HepG2 (cell line): ENCODE data around the gene ALDH3B1. TPM values are rescaled to one million over a fixed set of nuclear protein-coding genes. Genes with fewer than 3 reads are reported as not detected.
A peak's percentile ranks its signal among the peaks of the same experiment; 100 is the strongest.

ENCODE experiments used
- CBX2 ChIP-seq, 2 experiments: fragments of 200-600 bp in 1 of 2; sonication (generic); formaldehyde crosslinking in 1 of 2; IDR thresholded peaks; 2 replicates each; pipeline versions ENCODE4 v1.7.0 to v1.8.1; 2018 to 2022; ENCODE audit warnings: low read depth in 2 of 2, low read length in 1 of 2, mild to moderate bottlenecking in 1 of 2, missing genetic modification reagents in 1 of 2
- CCDC6 ChIP-seq: sonication (generic); formaldehyde crosslinking; IDR thresholded peaks from 2 replicates; pipeline ENCODE4 v1.8.1; 2022; ENCODE audit warnings: mild to moderate bottlenecking, missing genetic modification reagents, moderate library complexity
- CEBPB ChIP-seq: IDR thresholded peaks from 2 replicates; pipeline ENCODE4 v1.6.1; 2011; ENCODE audit warnings: low read depth, low read length, improper control_type of control experiment, borderline replicate concordance
- FOXA3 ChIP-seq: IDR thresholded peaks from 2 replicates; pipeline ENCODE4 v1.6.1; 2016; ENCODE audit warnings: missing genetic modification reagents, missing compliant biosample characterization
- IRX3 ChIP-seq: sonication (generic); formaldehyde crosslinking; IDR thresholded peaks from 2 replicates; pipeline ENCODE4 v1.8.1; 2023; ENCODE audit warnings: mild to moderate bottlenecking, low read depth, missing genetic modification reagents, borderline replicate concordance
- TBX2 ChIP-seq: sonication (generic); formaldehyde crosslinking; IDR thresholded peaks from 2 replicates; pipeline ENCODE4 v1.5.0; 2020; ENCODE audit warnings: missing genetic modification reagents, mild to moderate bottlenecking, borderline replicate concordance
- ZNF292 ChIP-seq: sonication (generic); formaldehyde crosslinking; IDR thresholded peaks from 2 replicates; pipeline ENCODE4 v1.8.1; 2022; ENCODE audit warnings: mild to moderate bottlenecking, low read depth, missing genetic modification reagents, borderline replicate concordance
- ZNF547 ChIP-seq: sonication (generic); formaldehyde crosslinking; IDR thresholded peaks from 2 replicates; pipeline ENCODE4 v1.5.1; 2020; ENCODE audit warnings: mild to moderate bottlenecking, missing genetic modification reagents
- ZNF563 ChIP-seq: sonication (generic); formaldehyde crosslinking; IDR thresholded peaks from 2 replicates; pipeline ENCODE4 v1.8.0; 2022; ENCODE audit warnings: mild to moderate bottlenecking, moderate library complexity, missing genetic modification reagents
- ZNF616 ChIP-seq: sonication (generic); formaldehyde crosslinking; IDR thresholded peaks from 2 replicates; pipeline ENCODE4 v1.5.0; 2020; ENCODE audit warnings: low read depth, mild to moderate bottlenecking, missing genetic modification reagents
- ZNF816 ChIP-seq: sonication (generic); formaldehyde crosslinking; IDR thresholded peaks from 2 replicates; pipeline ENCODE4 v1.8.0; 2022; ENCODE audit warnings: missing genetic modification reagents, mild to moderate bottlenecking, borderline replicate concordance
- polyA plus RNA-seq, 8 experiments: library from polyadenylated mRNA; depleted of rRNA in 3 of 8; stranded (reverse) in 7 of 8; unstranded in 1 of 8; fragments of >200 nt; fragmentation: Illumina TruSeq in 4 of 8; extraction: Trizol in 4 of 8; gene quantifications; 2 replicates each; pipeline versions ENCODE4 v1.2.1 to v1.2.3, GENCODE V29; 2011 to 2016; ENCODE audit warnings: low read depth in 4 of 8, missing spikeins in 1 of 8, mixed read lengths in 1 of 8; ENCODE audit not compliant: insufficient read depth in 1 of 8
- total RNA-seq, 5 experiments: library from RNA; depleted of rRNA; stranded (reverse); fragments of >200 nt; fragmentation: Illumina TruSeq; extraction: Trizol; gene quantifications; 2 replicates each; pipeline ENCODE4 v1.2.3, GENCODE V29; 2016; ENCODE audit warnings: low read depth in 1 of 5
- TF ChIP-seq, protein P1 (sequence below): sonication (generic); formaldehyde crosslinking; conservative IDR thresholded peaks from 2 replicates; pipeline ENCODE4 v1.4.0; 2020; ENCODE audit warnings: missing genetic modification reagents
- TF ChIP-seq, protein P2 (sequence below): sonication (generic); formaldehyde crosslinking; IDR thresholded peaks from 2 replicates; pipeline ENCODE4 v1.4.0; 2020; ENCODE audit warnings: mild to moderate bottlenecking, missing genetic modification reagents
- TF ChIP-seq, protein P3 (sequence below), 2 experiments: IDR thresholded peaks; 2 replicates each; pipeline ENCODE4 v1.6.1; 2011 to 2012; ENCODE audit warnings: low read length in 2 of 2, borderline replicate concordance in 1 of 2, low read depth in 1 of 2, mild to moderate bottlenecking in 1 of 2, moderate library complexity in 1 of 2
- TF ChIP-seq, protein P4 (sequence below): sonication (generic); formaldehyde crosslinking; IDR thresholded peaks from 2 replicates; pipeline ENCODE4 v1.8.1; 2022; ENCODE audit warnings: low read depth, mild to moderate bottlenecking, missing genetic modification reagents
- TF ChIP-seq, protein P5 (sequence below): IDR thresholded peaks from 2 replicates; pipeline ENCODE4 v1.6.1; 2016
- TF ChIP-seq, protein P6 (sequence below): sonication (generic); formaldehyde crosslinking; IDR thresholded peaks from 2 replicates; pipeline ENCODE4 v1.8.1; 2023; ENCODE audit warnings: mild to moderate bottlenecking, inconsistent platforms, moderate library complexity, missing genetic modification reagents, borderline replicate concordance

Gene ALDH3B1
- total and polyA plus RNA-seq, 2 of the 13 experiments (the other 11 are each of a cell fraction or from before 2014, with no cell fraction given), result 4.0 to 6.7 TPM

DNA sequence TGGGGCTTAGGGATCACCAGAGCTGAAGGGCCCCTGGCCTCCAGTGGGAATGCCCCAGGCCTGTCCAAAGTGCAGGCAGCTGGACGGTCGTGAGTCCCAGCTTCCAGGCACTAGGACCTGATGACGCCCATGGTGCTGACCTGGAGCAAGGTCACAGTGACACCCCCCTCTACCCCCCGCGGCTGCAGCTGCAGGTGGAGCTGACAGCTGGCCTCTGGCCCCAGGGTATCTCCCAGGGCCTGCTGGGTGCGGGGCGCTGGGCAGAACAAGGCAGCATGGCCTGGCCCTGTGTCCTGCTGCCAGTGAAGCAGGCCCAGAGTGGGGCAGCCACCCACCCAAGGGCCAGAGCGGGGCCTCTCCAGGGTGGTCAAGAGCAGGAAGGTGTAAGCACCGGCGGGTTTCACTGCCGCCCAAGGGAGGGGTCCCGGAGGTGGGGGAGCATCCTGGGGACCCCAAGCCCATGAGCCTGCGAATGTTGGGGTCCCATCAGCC lies 28.1 kb downstream of the ALDH3B1 start (continued):
- peak; percentile 69; the same call in 1 of the 2 replicates for TF ChIP-seq IRX3 (CRISPR knock-in tag)
- TF ChIP-seq ZNF563 (CRISPR knock-in tag), result peak; percentile 93
- TF ChIP-seq, protein P1, sequence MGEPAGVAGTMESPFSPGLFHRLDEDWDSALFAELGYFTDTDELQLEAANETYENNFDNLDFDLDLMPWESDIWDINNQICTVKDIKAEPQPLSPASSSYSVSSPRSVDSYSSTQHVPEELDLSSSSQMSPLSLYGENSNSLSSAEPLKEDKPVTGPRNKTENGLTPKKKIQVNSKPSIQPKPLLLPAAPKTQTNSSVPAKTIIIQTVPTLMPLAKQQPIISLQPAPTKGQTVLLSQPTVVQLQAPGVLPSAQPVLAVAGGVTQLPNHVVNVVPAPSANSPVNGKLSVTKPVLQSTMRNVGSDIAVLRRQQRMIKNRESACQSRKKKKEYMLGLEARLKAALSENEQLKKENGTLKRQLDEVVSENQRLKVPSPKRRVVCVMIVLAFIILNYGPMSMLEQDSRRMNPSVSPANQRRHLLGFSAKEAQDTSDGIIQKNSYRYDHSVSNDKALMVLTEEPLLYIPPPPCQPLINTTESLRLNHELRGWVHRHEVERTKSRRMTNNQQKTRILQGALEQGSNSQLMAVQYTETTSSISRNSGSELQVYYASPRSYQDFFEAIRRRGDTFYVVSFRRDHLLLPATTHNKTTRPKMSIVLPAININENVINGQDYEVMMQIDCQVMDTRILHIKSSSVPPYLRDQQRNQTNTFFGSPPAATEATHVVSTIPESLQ (CRISPR knock-in tag), result no peak
- TF ChIP-seq ZNF547 (CRISPR knock-in tag), result peak; percentile 49; the same call in 1 of the 2 replicates
- peak; percentile 97 for TF ChIP-seq CCDC6
- TF ChIP-seq, protein P2, sequence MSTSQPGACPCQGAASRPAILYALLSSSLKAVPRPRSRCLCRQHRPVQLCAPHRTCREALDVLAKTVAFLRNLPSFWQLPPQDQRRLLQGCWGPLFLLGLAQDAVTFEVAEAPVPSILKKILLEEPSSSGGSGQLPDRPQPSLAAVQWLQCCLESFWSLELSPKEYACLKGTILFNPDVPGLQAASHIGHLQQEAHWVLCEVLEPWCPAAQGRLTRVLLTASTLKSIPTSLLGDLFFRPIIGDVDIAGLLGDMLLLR (CRISPR knock-in tag), result peak; percentile 46; the same call in 1 of the 2 replicates
- peak; percentile 97 for TF ChIP-seq TBX2 (CRISPR knock-in tag)
- no peak for TF ChIP-seq ZNF816 (CRISPR knock-in tag)
- TF ChIP-seq, protein P3, sequence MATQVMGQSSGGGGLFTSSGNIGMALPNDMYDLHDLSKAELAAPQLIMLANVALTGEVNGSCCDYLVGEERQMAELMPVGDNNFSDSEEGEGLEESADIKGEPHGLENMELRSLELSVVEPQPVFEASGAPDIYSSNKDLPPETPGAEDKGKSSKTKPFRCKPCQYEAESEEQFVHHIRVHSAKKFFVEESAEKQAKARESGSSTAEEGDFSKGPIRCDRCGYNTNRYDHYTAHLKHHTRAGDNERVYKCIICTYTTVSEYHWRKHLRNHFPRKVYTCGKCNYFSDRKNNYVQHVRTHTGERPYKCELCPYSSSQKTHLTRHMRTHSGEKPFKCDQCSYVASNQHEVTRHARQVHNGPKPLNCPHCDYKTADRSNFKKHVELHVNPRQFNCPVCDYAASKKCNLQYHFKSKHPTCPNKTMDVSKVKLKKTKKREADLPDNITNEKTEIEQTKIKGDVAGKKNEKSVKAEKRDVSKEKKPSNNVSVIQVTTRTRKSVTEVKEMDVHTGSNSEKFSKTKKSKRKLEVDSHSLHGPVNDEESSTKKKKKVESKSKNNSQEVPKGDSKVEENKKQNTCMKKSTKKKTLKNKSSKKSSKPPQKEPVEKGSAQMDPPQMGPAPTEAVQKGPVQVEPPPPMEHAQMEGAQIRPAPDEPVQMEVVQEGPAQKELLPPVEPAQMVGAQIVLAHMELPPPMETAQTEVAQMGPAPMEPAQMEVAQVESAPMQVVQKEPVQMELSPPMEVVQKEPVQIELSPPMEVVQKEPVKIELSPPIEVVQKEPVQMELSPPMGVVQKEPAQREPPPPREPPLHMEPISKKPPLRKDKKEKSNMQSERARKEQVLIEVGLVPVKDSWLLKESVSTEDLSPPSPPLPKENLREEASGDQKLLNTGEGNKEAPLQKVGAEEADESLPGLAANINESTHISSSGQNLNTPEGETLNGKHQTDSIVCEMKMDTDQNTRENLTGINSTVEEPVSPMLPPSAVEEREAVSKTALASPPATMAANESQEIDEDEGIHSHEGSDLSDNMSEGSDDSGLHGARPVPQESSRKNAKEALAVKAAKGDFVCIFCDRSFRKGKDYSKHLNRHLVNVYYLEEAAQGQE (IDR thresholded peaks at IDR 0.05; ENCODE audit: borderline replicate concordance in 1 of 2, low read depth in 1 of 2, low read length in 2 of 2), result peak in 1 of 2 experiments; percentile 58; a peak in 1 of 4 replicates
- TF ChIP-seq CEBPB, result no peak
- peak; percentile 78 for TF ChIP-seq FOXA3 (CRISPR knock-in tag)
- TF ChIP-seq, protein P4, sequence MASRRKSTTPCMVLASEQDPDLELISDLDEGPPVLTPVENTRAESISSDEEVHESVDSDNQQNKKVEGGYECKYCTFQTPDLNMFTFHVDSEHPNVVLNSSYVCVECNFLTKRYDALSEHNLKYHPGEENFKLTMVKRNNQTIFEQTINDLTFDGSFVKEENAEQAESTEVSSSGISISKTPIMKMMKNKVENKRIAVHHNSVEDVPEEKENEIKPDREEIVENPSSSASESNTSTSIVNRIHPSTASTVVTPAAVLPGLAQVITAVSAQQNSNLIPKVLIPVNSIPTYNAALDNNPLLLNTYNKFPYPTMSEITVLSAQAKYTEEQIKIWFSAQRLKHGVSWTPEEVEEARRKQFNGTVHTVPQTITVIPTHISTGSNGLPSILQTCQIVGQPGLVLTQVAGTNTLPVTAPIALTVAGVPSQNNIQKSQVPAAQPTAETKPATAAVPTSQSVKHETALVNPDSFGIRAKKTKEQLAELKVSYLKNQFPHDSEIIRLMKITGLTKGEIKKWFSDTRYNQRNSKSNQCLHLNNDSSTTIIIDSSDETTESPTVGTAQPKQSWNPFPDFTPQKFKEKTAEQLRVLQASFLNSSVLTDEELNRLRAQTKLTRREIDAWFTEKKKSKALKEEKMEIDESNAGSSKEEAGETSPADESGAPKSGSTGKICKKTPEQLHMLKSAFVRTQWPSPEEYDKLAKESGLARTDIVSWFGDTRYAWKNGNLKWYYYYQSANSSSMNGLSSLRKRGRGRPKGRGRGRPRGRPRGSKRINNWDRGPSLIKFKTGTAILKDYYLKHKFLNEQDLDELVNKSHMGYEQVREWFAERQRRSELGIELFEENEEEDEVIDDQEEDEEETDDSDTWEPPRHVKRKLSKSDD, result peak; percentile 57
- TF ChIP-seq, protein P5, sequence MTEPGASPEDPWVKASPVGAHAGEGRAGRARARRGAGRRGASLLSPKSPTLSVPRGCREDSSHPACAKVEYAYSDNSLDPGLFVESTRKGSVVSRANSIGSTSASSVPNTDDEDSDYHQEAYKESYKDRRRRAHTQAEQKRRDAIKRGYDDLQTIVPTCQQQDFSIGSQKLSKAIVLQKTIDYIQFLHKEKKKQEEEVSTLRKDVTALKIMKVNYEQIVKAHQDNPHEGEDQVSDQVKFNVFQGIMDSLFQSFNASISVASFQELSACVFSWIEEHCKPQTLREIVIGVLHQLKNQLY (CRISPR knock-in tag), result peak; percentile 88
- TF ChIP-seq ZNF616 (CRISPR knock-in tag), result no peak; the same call in none of the 2 replicates
- TF ChIP-seq, protein P6, sequence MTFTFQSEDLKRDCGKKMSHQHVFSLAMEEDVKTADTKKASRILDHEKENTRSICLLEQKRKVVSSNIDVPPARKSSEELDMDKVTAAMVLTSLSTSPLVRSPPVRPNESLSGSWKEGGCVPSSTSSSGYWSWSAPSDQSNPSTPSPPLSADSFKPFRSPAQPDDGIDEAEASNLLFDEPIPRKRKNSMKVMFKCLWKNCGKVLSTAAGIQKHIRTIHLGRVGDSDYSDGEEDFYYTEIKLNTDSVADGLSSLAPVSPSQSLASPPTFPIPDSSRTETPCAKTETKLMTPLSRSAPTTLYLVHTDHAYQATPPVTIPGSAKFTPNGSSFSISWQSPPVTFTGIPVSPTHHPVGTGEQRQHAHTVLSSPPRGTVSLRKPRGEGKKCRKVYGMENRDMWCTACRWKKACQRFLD (CRISPR knock-in tag), result 0 out of 2 replicates have a peak, but pooled peaks have one; percentile 55
- TF ChIP-seq ZNF292 (CRISPR knock-in tag), result peak; percentile 99
- TF ChIP-seq CBX2 (IDR thresholded peaks at IDR 0.05; ENCODE audit: low read depth, low read length), result no peak
- no peak for TF ChIP-seq CBX2 (CRISPR knock-in tag; IDR thresholded peaks at IDR 0.05; ENCODE audit: low read depth)
